B cell (primary cell): ENCODE measurements around the gene GALNT17.

Experiments
- CTCF ChIP-seq: fragments of 200-600 bp; IDR thresholded peaks from one replicate; pipeline ENCODE4 v1.8.0; 2022; ENCODE audit warnings: antibody characterized with exemption, mild to moderate bottlenecking
- EZH2 ChIP-seq: IDR thresholded peaks from 2 replicates; pipeline ENCODE4 v1.6.1; 2012; ENCODE audit warnings: borderline replicate concordance, low read depth, mild to moderate bottlenecking, moderate library complexity, low read length; ENCODE audit not compliant: insufficient read depth, poor library complexity, severe bottlenecking

GRCh38 chr7:71616217-71616616, 484.3 kb downstream of the GALNT17 start:
- TF ChIP-seq CTCF, result no peak
- TF ChIP-seq EZH2, result no peak
